Skeletal muscle tissue (tissue), 4 donors: ENCODE results near the gene COL6A3. TPM values are rescaled to one million over a fixed set of nuclear protein-coding genes. Genes with fewer than 3 reads are reported as not detected.

ENCODE experiments used
- H3K27ac ChIP-seq: one replicate; pipeline ENCODE4 v1.7.0; 2013; ENCODE audit warnings: mild to moderate bottlenecking, low read depth, low read length, inconsistent platforms
- H3K27me3 ChIP-seq, 3 donors: one replicate each; pipeline ENCODE4 v1.7.0; 2013; ENCODE audit warnings: low read length in 3 of 3; ENCODE audit not compliant: control insufficient read depth in 3 of 3, insufficient read depth in 3 of 3
- H3K36me3 ChIP-seq, 3 donors: one replicate each; pipeline ENCODE4 v1.7.0; 2013; ENCODE audit warnings: low read length in 3 of 3; ENCODE audit not compliant: control insufficient read depth in 3 of 3, insufficient read depth in 3 of 3
- H3K4me1 ChIP-seq, 3 donors: one replicate each; pipeline ENCODE4 v1.7.0; 2013; ENCODE audit warnings: low read length in 3 of 3, mild to moderate bottlenecking in 3 of 3; ENCODE audit not compliant: control insufficient read depth in 3 of 3, insufficient read depth in 3 of 3
- H3K4me3 ChIP-seq, 3 donors: one replicate each; pipeline ENCODE4 v1.7.0; 2013; ENCODE audit warnings: low read length in 3 of 3
- H3K9ac ChIP-seq, 3 donors: one replicate each; pipeline ENCODE4 v1.7.0; 2013; ENCODE audit warnings: low read length in 3 of 3, mild to moderate bottlenecking in 3 of 3, moderate library complexity in 2 of 3, low read depth in 1 of 3
- H3K9me3 ChIP-seq, 3 donors: one replicate each; pipeline ENCODE4 v1.7.0; 2013; ENCODE audit warnings: low read length in 3 of 3; ENCODE audit not compliant: control insufficient read depth in 3 of 3
- total RNA-seq: library from RNA; depleted of rRNA; stranded (reverse); fragments of >200 nt; gene quantifications from one replicate; pipeline ENCODE4 v1.2.3, GENCODE V29; 2014
- donor health status: Osteomylitis.

The COL6A3 gene
- total RNA-seq, 1 donor from 2014 or later = 365 TPM

GRCh38 chr2:237433920-237434676 lies 20.1 kb upstream of the COL6A3 start:
- peaks cover 11 to 18% (median 15%) of the 10 kb centered on the region in 3 donors for H3K4me1 ChIP-seq

GRCh38 chr2:237432484-237433092 lies 18.6 kb upstream of the COL6A3 start:
- Histone ChIP-seq H3K4me3 (no peak overlapping the region), H3K27me3 (peaks cover 0 to 15% (median 12%) of the 10 kb centered on the region in 3 donors), H3K9ac (no peak overlapping the region), H3K4me1 (peaks cover 11 to 15% (median 11%) of the 10 kb centered on the region in 3 donors), H3K9me3 (no peaks in the 10 kb centered on the region), H3K27ac (no peak overlapping the region), H3K36me3 (no peaks in the 10 kb centered on the region)

More at GRCh38 chr2:237433920-237434676, 20.1 kb upstream of the COL6A3 start:
- Histone ChIP-seq H3K36me3 (no peaks in the 10 kb centered on the region), H3K9ac (no peak overlapping the region), H3K4me3 (no peak overlapping the region), H3K9me3 (no peaks in the 10 kb centered on the region), H3K27ac (no peak overlapping the region), H3K27me3 (peaks cover 0 to 10% (median 10%) of the 10 kb centered on the region in 3 donors)

GRCh38 chr2:237431837-237432236 lies 17.9 kb upstream of the COL6A3 start:
- no peak overlapping the region for H3K9ac ChIP-seq
- H3K27ac ChIP-seq = no peak overlapping the region

GRCh38 chr2:237431372-237431771 lies 17.4 kb upstream of the COL6A3 start:
- Histone ChIP-seq H3K27me3 (peaks cover 0 to 16% (median 15%) of the 10 kb centered on the region in 3 donors), H3K4me3 (no peak overlapping the region), H3K36me3 (no peaks in the 10 kb centered on the region), H3K9ac (no peak overlapping the region), H3K4me1 (peaks cover 10 to 12% (median 10%) of the 10 kb centered on the region in 3 donors), H3K27ac (no peak overlapping the region), H3K9me3 (no peaks in the 10 kb centered on the region)

More at GRCh38 chr2:237431837-237432236, 17.9 kb upstream of the COL6A3 start:
- Histone ChIP-seq H3K36me3 (no peaks in the 10 kb centered on the region), H3K9me3 (no peaks in the 10 kb centered on the region), H3K4me1 (peaks cover 11 to 15% (median 11%) of the 10 kb centered on the region in 3 donors), H3K27me3 (peaks cover 0 to 16% (median 15%) of the 10 kb centered on the region in 3 donors), H3K4me3 (no peak overlapping the region)

GRCh38 chr2:237430861-237431260 lies 16.9 kb upstream of the COL6A3 start:
- Histone ChIP-seq H3K9ac (no peak overlapping the region), H3K27ac (no peak overlapping the region)

GRCh38 chr2:237429753-237430152 lies 15.8 kb upstream of the COL6A3 start:
- Histone ChIP-seq H3K27ac (no peak overlapping the region), H3K36me3 (no peaks in the 10 kb centered on the region), H3K9me3 (no peaks in the 10 kb centered on the region), H3K27me3 (peaks cover 0 to 16% (median 15%) of the 10 kb centered on the region in 3 donors), H3K4me3 (no peak overlapping the region), H3K4me1 (no peaks in the 10 kb centered on the region), H3K9ac (no peak overlapping the region)

More at GRCh38 chr2:237430861-237431260, 16.9 kb upstream of the COL6A3 start:
- no peak overlapping the region for H3K4me3 ChIP-seq
- H3K9me3 ChIP-seq = no peaks in the 10 kb centered on the region
- peaks cover 0 to 16% (median 15%) of the 10 kb centered on the region in 3 donors for H3K27me3 ChIP-seq
- H3K36me3 ChIP-seq = no peaks in the 10 kb centered on the region
- peaks cover 5 to 8% (median 6%) of the 10 kb centered on the region in 3 donors for H3K4me1 ChIP-seq

GRCh38 chr2:237427769-237428506 lies 14.0 kb upstream of the COL6A3 start:
- Histone ChIP-seq H3K36me3 (no peaks in the 10 kb centered on the region), H3K27ac (no peak overlapping the region), H3K4me3 (no peak overlapping the region), H3K9ac (no peak overlapping the region), H3K9me3 (no peaks in the 10 kb centered on the region), H3K27me3 (peaks cover 0 to 10% (median 6%) of the 10 kb centered on the region in 3 donors), H3K4me1 (no peaks in the 10 kb centered on the region)

GRCh38 chr2:237426517-237426916 lies 12.6 kb upstream of the COL6A3 start:
- Histone ChIP-seq H3K4me3 (no peak overlapping the region), H3K4me1 (peaks cover 8 to 9% (median 8%) of the 10 kb centered on the region in 3 donors), H3K9me3 (no peaks in the 10 kb centered on the region), H3K27ac (no peak overlapping the region), H3K27me3 (peaks cover 0 to 6% (median 6%) of the 10 kb centered on the region in 3 donors), H3K9ac (no peak overlapping the region), H3K36me3 (no peaks in the 10 kb centered on the region)

GRCh38 chr2:237425320-237425719 lies 11.4 kb upstream of the COL6A3 start:
- Histone ChIP-seq H3K4me3 (no peak overlapping the region), H3K4me1 (peaks cover 8 to 12% (median 11%) of the 10 kb centered on the region in 3 donors), H3K27ac (no peak overlapping the region), H3K9me3 (no peaks in the 10 kb centered on the region), H3K9ac (no peak overlapping the region), H3K27me3 (peaks cover 0 to 6% (median 6%) of the 10 kb centered on the region in 3 donors), H3K36me3 (no peaks in the 10 kb centered on the region)
